ENCODE measurements around the gene EXOC2.

Gene EXOC2

GRCh38 chr6:692858-693722 is at the start of gene EXOC2:
EXOC2 (minus strand) TSS chr6:693139; CDS start chr6:637818, 55,321 bp downstream.
- DNase-seq: peak; percentile 86

- DNase-seq: no peak
These were observed 48.7 kb upstream of the EXOC2 start for GRCh38 chr6:741410-742339.

- DNase-seq: no peak
These were observed 43.9 kb upstream of the EXOC2 start for GRCh38 chr6:736657-737446.

GRCh38 chr6:733431-734219 is 40.7 kb upstream of the EXOC2 start:
- no peak for DNase-seq

GRCh38 chr6:731924-732323 is 39.0 kb upstream of the EXOC2 start:
- DNase-seq: no peak

GRCh38 chr6:729606-730320 is 36.8 kb upstream of the EXOC2 start:
- no peak for DNase-seq

- no peak for DNase-seq
These were observed 34.9 kb upstream of the EXOC2 start for GRCh38 chr6:727856-728255.

GRCh38 chr6:723540-723939 is 30.6 kb upstream of the EXOC2 start:
- no peak for DNase-seq

- no peak for DNase-seq
These were observed 29.7 kb upstream of the EXOC2 start for GRCh38 chr6:722608-723007.

GRCh38 chr6:722077-722524 is 29.2 kb upstream of the EXOC2 start:
- DNase-seq: peak; percentile 64

GRCh38 chr6:718345-718744 is 25.4 kb upstream of the EXOC2 start:
- DNase-seq: no peak

GRCh38 chr6:717135-717534 is 24.2 kb upstream of the EXOC2 start:
- no peak for DNase-seq

GRCh38 chr6:715709-716491 is 23.0 kb upstream of the EXOC2 start:
- DNase-seq: no peak

- no peak for DNase-seq
These were observed 21.2 kb upstream of the EXOC2 start for GRCh38 chr6:714100-714499.

GRCh38 chr6:713351-713750 is 20.4 kb upstream of the EXOC2 start:
- no peak for DNase-seq

GRCh38 chr6:712805-713204 is 19.9 kb upstream of the EXOC2 start:
- DNase-seq: no peak

GRCh38 chr6:711925-712324 is 19.0 kb upstream of the EXOC2 start:
- DNase-seq: no peak

- no peak for DNase-seq
These were observed 17.9 kb upstream of the EXOC2 start for GRCh38 chr6:710601-711571.

GRCh38 chr6:709471-710056 is 16.6 kb upstream of the EXOC2 start:
- no peak for DNase-seq
